Central memory CD8-positive, alpha-beta T cell (primary cell): ENCODE measurements around the gene MAP3K3.

Experiments used
- ATAC-seq: fragments of 150-1000 bp; cut with Tn5 transposase; replicated peaks from 2 replicates; pipeline ENCODE4 v1.10.0; 2022; ENCODE audit warnings: mild to moderate bottlenecking, moderate FRiP score, moderate number of reproducible peaks; ENCODE audit not compliant: poor library complexity, severe bottlenecking; ENCODE audit errors: extremely low read depth
- DNase-seq, 2 donors: peaks; one replicate each; pipeline ENCODE4 v3.0.0; 2021; ENCODE audit warnings: low spot score in 2 of 2
- H3K27ac Mint-ChIP-seq: one replicate; pipeline ENCODE4 v1.8.0; 2022; ENCODE audit warnings: low read depth, mild to moderate bottlenecking, moderate library complexity, mixed read lengths
- H3K27me3 Mint-ChIP-seq: one replicate; pipeline ENCODE4 v1.8.0; 2022; ENCODE audit warnings: mixed read lengths
- H3K36me3 Mint-ChIP-seq: one replicate; pipeline ENCODE4 v1.8.0; 2022; ENCODE audit warnings: mild to moderate bottlenecking, moderate library complexity, mixed read lengths; ENCODE audit not compliant: insufficient read depth
- H3K4me1 Mint-ChIP-seq: one replicate; pipeline ENCODE4 v1.8.0; 2022; ENCODE audit warnings: mixed read lengths
- H3K4me3 Mint-ChIP-seq: one replicate; pipeline ENCODE4 v1.8.0; 2022; ENCODE audit warnings: mild to moderate bottlenecking, moderate library complexity, mixed read lengths
- H3K9me3 Mint-ChIP-seq: one replicate; pipeline ENCODE4 v1.8.0; 2022; ENCODE audit warnings: mixed read lengths

Gene MAP3K3

GRCh38 chr17:63676584-63676983 is 54.4 kb downstream of the MAP3K3 start:
- Mint-ChIP-seq H3K4me3 (no peak overlapping the region), H3K9me3 (no peaks in the 10 kb centered on the region), H3K36me3 (peaks cover 18% of the 10 kb centered on the region), H3K27ac (no peak overlapping the region), H3K4me1 (peaks cover 18% of the 10 kb centered on the region), H3K27me3 (no peaks in the 10 kb centered on the region)
- no peak for ATAC-seq
- no peak for DNase-seq

GRCh38 chr17:63679214-63679613 is 57.0 kb downstream of the MAP3K3 start:
- Mint-ChIP-seq H3K4me3 (no peak overlapping the region), H3K27me3 (no peaks in the 10 kb centered on the region), H3K36me3 (peaks cover 23% of the 10 kb centered on the region), H3K4me1 (peaks cover 19% of the 10 kb centered on the region), H3K27ac (peak overlapping the region; percentile 54), H3K9me3 (no peaks in the 10 kb centered on the region)
- DNase-seq (no peak), ATAC-seq (no peak)

GRCh38 chr17:63680700-63681099 is 58.5 kb downstream of the MAP3K3 start:
- peaks cover 32% of the 10 kb centered on the region for H3K36me3 Mint-ChIP-seq

GRCh38 chr17:63681530-63681929 is 59.3 kb downstream of the MAP3K3 start:
- Mint-ChIP-seq H3K27me3 (no peaks in the 10 kb centered on the region), H3K4me1 (peaks cover 14% of the 10 kb centered on the region), H3K4me3 (no peak overlapping the region), H3K9me3 (no peaks in the 10 kb centered on the region), H3K27ac (no peak overlapping the region), H3K36me3 (peaks cover 36% of the 10 kb centered on the region)
- ATAC-seq (no peak), DNase-seq (no peak)

More at GRCh38 chr17:63680700-63681099, 58.5 kb downstream of the MAP3K3 start:
- no peaks in the 10 kb centered on the region for H3K27me3 Mint-ChIP-seq
- H3K9me3 Mint-ChIP-seq, result no peaks in the 10 kb centered on the region
- peak overlapping the region; percentile 38 for H3K27ac Mint-ChIP-seq
- no peak overlapping the region for H3K4me3 Mint-ChIP-seq
- DNase-seq, result no peak
- peaks cover 19% of the 10 kb centered on the region for H3K4me1 Mint-ChIP-seq
- ATAC-seq, result no peak

- Mint-ChIP-seq H3K36me3 (peaks cover 36% of the 10 kb centered on the region), H3K4me3 (no peak overlapping the region), H3K27ac (no peak overlapping the region), H3K9me3 (no peaks in the 10 kb centered on the region), H3K4me1 (peaks cover 13% of the 10 kb centered on the region), H3K27me3 (no peaks in the 10 kb centered on the region)
- no peak for ATAC-seq
- no peak for DNase-seq
Observed at GRCh38 chr17:63682441-63682840, 60.2 kb downstream of the MAP3K3 start.

GRCh38 chr17:63682981-63683380 is 60.8 kb downstream of the MAP3K3 start:
- H3K4me1 Mint-ChIP-seq, result peaks cover 13% of the 10 kb centered on the region
- H3K27me3 Mint-ChIP-seq, result no peaks in the 10 kb centered on the region
- DNase-seq, result no peak
- ATAC-seq, result no peak
- H3K4me3 Mint-ChIP-seq, result no peak overlapping the region
- H3K27ac Mint-ChIP-seq, result no peak overlapping the region
- peaks cover 36% of the 10 kb centered on the region for H3K36me3 Mint-ChIP-seq
- no peaks in the 10 kb centered on the region for H3K9me3 Mint-ChIP-seq

GRCh38 chr17:63685041-63685440 is 62.8 kb downstream of the MAP3K3 start:
- DNase-seq (no peak), ATAC-seq (no peak)
- peaks cover 43% of the 10 kb centered on the region for H3K36me3 Mint-ChIP-seq
- no peak overlapping the region for H3K27ac Mint-ChIP-seq
- peaks cover 9% of the 10 kb centered on the region for H3K4me1 Mint-ChIP-seq
- no peaks in the 10 kb centered on the region for H3K9me3 Mint-ChIP-seq
- H3K4me3 Mint-ChIP-seq, result no peak overlapping the region
- H3K27me3 Mint-ChIP-seq, result no peaks in the 10 kb centered on the region

- ATAC-seq (no peak), DNase-seq (no peak)
- Mint-ChIP-seq H3K9me3 (no peaks in the 10 kb centered on the region), H3K27me3 (no peaks in the 10 kb centered on the region), H3K27ac (no peak overlapping the region), H3K36me3 (peaks cover 44% of the 10 kb centered on the region), H3K4me1 (peaks cover 6% of the 10 kb centered on the region), H3K4me3 (no peak overlapping the region)
Observed at GRCh38 chr17:63685578-63685977, 63.4 kb downstream of the MAP3K3 start.

GRCh38 chr17:63686138-63686685 is 64.0 kb downstream of the MAP3K3 start:
- H3K27me3 Mint-ChIP-seq, result no peaks in the 10 kb centered on the region
- no peak overlapping the region for H3K27ac Mint-ChIP-seq
- DNase-seq (no peak), ATAC-seq (no peak)
- peaks cover 43% of the 10 kb centered on the region for H3K36me3 Mint-ChIP-seq
- no peak overlapping the region for H3K4me3 Mint-ChIP-seq
- peaks cover 10% of the 10 kb centered on the region for H3K4me1 Mint-ChIP-seq
- no peaks in the 10 kb centered on the region for H3K9me3 Mint-ChIP-seq

GRCh38 chr17:63688396-63689020 is 66.3 kb downstream of the MAP3K3 start:
- ATAC-seq (no peak), DNase-seq (no peak)
- Mint-ChIP-seq H3K27ac (no peak overlapping the region), H3K4me3 (no peak overlapping the region), H3K4me1 (peaks cover 14% of the 10 kb centered on the region), H3K36me3 (peaks cover 50% of the 10 kb centered on the region), H3K9me3 (no peaks in the 10 kb centered on the region), H3K27me3 (no peaks in the 10 kb centered on the region)

GRCh38 chr17:63689479-63689878 is 67.3 kb downstream of the MAP3K3 start:
- H3K36me3 Mint-ChIP-seq, result peaks cover 48% of the 10 kb centered on the region
- H3K27ac Mint-ChIP-seq, result no peak overlapping the region

GRCh38 chr17:63692195-63692816 is 70.1 kb downstream of the MAP3K3 start:
- DNase-seq (no peak), ATAC-seq (no peak)
- no peaks in the 10 kb centered on the region for H3K27me3 Mint-ChIP-seq
- H3K27ac Mint-ChIP-seq, result no peak overlapping the region
- no peaks in the 10 kb centered on the region for H3K9me3 Mint-ChIP-seq
- H3K4me1 Mint-ChIP-seq, result peaks cover 48% of the 10 kb centered on the region
- peaks cover 62% of the 10 kb centered on the region for H3K36me3 Mint-ChIP-seq
- no peak overlapping the region for H3K4me3 Mint-ChIP-seq

More at GRCh38 chr17:63689479-63689878, 67.3 kb downstream of the MAP3K3 start:
- ATAC-seq, result no peak
- no peak overlapping the region for H3K4me3 Mint-ChIP-seq
- H3K4me1 Mint-ChIP-seq, result peaks cover 21% of the 10 kb centered on the region
- no peaks in the 10 kb centered on the region for H3K9me3 Mint-ChIP-seq
- no peak for DNase-seq
- H3K27me3 Mint-ChIP-seq, result no peaks in the 10 kb centered on the region
